GM19025 (cell line): Measurements from ENCODE around the gene CALCOCO2.
"Not testable (repeated sequence)": the region's sequence is repeated elsewhere in the genome, so short reads cannot be mapped to it uniquely, and the experiment has no call there.

Source experiments
- ATAC-seq: cut with Tn5 transposase; IDR thresholded peaks from one replicate; pipeline ENCODE4 v1.9.1; 2021; ENCODE audit warnings: mild to moderate bottlenecking, low read depth, moderate library complexity; ENCODE audit not compliant: unreplicated experiment

The CALCOCO2 gene

DNA sequence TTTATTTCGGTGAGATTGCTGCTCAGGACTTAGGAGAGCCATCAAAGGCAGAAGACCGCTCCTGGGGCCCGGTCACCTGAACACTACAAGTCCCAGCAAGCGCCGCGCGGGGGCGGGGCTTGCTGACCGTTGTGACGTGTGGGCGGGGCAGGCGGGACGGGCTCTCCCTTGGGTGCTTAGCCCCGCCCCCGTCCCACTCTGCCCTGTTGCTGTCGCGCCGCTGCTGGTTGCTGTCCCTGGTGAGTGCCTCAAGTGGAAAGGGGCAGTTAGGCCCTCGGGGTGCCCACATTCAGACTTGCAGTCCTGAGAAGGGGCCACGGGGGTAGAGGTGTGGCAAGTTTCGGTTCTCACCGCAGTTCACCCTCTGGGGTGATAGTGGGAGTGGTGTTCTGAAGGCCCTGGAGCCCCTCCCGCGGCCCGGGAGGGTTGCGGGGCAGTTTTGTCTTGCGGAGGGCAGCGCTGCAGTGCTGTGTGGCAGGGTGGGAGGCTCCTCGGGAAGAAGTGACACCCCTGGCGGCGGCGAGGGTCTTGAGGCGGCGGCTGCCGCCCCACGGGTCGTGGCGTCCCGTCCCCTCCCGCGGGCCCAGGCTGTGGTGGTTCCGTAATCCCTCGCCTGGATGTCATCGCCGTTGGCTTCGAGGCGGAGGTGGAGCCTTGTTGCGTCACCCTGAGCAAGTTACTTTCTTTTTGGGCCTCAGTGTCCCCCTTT, at the start of gene CALCOCO2:
Gene CALCOCO2 (plus strand): TSS at position 196 of the 709 bp plus-strand sequence. CDS start 10,673 bp downstream, outside the sequence.
- peak; percentile 90 for ATAC-seq

- no peak for ATAC-seq
Observed at GRCh38 chr17:48787828-48788227, 43.0 kb upstream of the CALCOCO2 start.

DNA sequence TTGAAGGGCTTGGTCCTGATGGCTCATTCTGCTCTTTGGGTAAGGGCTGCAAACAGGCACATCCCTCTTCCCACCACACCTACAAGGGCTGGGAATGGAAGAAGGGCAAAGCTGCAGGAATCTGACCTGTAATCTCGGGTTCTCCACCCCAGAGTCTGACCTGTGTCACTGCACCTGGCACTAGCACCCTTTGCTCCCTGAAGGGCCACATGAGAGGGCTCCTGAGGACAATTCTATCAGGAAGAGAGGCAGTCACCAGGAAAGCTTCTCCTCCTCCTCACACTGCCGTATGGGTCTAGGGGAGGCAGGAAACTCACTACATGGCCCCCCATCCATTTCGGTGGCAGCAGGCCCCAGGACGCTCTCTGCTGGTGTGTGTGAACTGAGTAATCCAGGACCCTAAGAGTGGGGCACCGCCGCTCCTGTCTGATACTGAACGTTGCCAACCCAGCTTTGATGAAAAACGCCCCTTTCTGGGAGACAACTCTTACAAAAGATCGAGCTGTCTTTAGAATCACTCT, 40.2 kb upstream of the CALCOCO2 start:
- no peak for ATAC-seq

DNA sequence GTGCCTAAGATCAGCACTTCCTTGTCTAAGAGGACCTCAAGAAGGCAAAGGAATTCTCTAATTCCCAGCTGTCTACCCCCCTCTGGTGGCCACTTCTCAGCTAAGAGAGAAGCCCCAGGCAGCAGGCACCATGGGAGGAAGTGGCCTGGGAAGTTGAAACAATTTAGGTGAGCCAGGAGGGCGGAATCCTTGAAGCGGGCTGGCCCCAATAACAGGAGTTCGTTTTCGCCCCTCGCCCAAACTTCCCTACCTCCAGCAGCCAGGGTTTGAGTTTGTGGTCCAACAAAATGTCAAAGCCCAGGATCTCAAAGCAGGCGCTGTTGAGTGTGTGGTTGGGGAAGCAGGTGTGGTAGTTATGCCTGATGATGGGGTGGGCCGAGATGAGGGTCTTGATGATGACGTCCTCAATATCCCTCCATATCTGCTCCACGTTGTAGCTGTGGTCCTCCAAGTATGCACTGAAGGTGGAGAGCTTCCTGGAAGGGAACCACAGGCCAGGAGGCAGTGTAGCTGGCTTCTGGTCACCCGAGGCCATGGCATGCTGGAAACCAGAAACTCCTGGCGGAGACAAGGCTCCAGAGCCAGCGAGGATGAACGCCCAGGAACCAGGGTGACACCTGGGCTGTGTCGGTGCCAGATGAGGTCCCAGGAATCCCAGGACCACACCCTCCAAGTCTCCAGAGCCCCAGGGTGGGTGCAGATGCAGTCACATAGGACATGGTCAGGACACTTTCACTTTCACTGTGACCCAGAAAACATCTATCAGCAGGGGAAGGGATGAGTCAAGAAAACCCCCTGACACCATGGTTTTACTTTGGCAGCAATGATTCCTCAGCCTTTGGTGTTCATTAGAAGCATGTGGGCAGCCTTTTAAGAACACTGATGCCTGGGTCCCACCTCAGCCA, 39.5 kb upstream of the CALCOCO2 start:
- no peak for ATAC-seq

- no peak for ATAC-seq
Observed at GRCh38 chr17:48792033-48792798, 38.6 kb upstream of the CALCOCO2 start.

DNA sequence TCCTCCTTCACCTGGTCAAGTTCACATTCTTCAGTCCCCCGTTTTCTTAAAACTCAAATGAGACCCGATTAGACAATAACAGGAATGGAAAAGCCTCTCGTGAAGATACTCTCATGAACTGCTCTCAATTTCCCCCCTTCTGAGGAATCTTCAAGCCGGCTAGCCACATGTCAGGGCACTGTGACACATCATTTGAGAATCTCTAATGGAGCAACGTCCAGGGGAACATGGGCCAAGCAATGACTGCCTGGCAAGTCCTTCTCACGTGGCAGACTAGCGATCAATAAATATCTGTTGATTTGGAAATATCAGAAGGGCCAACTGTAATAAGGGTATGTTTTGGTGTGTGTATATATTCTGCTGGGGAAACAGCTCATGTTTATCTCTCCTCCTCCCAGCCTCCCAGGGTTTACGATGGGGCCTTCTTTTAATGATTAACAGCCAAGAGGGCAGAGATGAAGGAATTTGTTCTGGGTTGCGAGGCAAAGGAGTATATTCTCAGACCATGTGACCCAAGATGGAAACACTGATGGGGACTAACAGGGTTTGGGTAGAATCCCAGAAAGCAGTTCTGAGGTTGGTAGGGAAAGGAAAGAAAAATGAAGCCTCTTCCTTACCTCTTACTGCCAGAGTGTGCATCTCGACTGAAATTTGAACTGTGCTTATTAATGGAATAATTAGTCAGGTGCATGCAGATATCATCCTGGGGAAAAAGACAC, 35.2 kb upstream of the CALCOCO2 start:
- ATAC-seq: no peak

GRCh38 chr17:48796163-48796522, 34.7 kb upstream of the CALCOCO2 start:
- not testable (repeated sequence) for ATAC-seq

- no peak for ATAC-seq
Observed at GRCh38 chr17:48799069-48799723, 31.6 kb upstream of the CALCOCO2 start.

DNA sequence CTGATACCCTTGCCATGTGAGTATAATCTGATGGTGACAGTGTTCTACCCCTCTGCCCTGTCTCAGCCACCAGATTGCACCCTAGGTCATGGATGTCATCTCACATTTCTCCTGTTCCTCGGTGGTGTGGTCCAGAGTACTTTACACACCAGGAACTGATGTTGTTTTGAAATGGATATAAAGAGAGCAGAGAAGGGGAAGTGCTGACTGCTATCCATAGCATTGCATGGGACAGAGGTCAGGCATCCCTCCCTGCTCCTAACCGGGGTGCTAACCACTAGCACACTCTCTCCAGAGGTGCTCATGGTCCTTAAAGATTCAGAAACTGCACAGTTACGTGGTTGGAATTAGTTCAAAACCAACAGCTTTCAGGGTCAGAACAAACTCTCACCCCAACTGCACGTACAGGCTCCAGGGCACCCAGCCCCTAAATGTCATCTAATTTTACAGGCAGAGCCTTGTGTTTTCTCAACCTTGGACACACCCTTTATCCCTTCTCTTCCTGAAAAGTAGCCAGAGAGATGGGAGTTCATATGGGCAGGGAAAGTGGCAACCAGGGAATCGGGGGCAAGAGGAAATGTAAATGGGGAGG, 30.1 kb upstream of the CALCOCO2 start:
- ATAC-seq: no peak

DNA sequence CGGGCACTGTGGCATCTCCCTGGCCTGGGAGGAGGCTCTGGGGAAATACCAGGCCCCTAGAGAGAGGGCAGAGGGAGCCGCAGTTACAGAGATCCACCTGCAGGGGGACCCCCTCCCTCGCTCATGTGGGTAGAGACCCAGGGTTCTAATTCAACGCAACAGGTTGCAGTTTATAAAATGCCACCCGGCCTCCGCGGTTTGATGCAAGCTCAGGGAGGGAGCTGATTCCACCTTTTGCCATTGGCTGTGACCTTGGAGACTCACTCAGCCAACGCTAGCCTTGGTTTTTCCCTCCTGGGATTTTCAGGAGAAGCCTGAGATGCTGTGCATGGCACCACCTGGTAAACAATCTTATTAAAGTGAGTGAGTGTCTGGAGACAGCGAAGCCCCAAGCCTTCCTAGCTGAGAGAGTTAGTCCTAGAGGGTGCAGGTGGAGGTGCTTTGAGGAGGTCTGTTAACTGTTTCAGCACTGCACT, 25.9 kb upstream of the CALCOCO2 start:
- ATAC-seq: no peak

DNA sequence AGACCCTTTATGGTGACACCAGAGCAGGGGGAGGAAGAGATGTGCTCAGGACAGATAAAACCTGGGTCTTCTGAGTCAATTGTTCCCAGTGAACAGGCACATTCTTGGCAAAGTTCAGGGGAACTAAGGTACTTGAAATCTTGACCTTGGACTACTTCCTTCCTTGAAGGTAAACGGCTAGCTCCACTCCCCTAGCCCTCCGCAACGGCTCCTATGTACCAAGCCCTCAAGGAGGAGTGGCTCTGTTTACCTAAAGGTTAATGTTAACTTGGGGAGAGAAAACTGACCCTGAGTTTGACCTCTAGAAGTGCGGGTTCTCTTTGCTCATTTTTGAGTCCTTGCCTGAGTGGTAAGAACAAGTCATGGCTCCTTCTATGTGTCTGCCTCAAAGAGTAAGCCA, 21.7 kb upstream of the CALCOCO2 start:
- ATAC-seq: no peak

- ATAC-seq: no peak
Observed at GRCh38 chr17:48812001-48812400, 18.8 kb upstream of the CALCOCO2 start.

DNA sequence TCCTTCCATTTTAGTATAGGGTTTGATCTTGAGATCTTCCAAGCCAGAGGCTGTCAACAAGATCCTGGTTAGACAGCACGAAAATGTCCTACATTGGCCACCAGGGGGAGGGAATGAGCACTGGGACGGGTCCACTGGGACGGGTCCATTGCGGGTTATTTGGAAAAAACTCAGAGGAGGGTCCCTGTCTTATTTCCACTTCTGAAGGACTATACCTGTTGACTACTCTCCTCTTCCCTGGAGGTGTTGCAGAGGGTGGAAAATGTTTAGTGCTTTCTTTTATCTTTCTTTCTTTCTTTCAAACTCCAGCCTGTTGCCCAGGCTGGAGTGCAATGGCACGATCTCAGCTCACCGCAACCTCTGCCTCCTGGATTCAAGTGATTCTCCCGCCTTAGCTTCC, 16.3 kb upstream of the CALCOCO2 start:
- no peak for ATAC-seq

GRCh38 chr17:48815311-48815710, 15.5 kb upstream of the CALCOCO2 start:
- no peak for ATAC-seq

- no peak for ATAC-seq
Observed at GRCh38 chr17:48816438-48816773, 14.4 kb upstream of the CALCOCO2 start.

DNA sequence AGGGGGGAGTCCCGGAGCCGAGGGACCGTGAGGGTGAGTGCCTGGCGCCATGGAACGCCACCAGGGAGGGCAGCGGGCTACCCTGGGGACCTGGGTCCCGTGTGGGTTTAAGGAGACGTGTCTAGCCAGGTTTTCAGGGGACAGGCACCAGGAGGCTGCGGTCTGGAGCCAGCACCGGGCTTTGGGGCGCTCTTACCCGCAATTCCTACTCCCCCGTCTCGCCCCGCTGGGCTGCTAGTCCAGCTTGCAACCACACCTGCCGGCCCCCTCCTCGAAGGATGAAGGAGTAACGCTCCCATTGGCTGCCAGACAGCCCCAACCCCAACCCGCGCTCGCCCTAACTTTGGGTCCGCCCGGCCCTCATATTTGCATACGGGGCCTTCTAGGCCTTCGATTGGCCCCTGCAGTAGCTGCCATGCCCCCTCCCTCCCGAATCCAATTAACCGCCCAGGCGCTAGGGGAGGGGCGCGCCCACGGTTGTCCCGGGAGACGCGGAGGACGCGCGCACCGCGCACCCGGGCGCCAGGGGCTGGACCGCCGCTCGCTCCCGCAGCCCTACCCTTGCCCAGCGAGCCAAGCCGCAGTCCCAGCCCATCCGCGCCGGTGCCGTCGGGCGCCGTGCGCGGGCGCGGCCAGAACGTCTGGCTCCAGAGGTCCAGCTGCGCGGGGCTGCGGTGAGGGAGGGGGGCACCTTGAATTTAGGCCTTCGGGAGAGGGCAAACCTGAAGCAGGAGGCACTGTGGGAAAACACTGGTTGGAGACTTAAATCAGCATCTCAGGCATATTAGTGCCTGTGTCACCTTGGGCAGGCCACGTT, 13.9 kb upstream of the CALCOCO2 start, which contains the start of gene TTLL6:
Gene TTLL6 (minus strand): TSS at position 456 of the 817 bp plus-strand sequence. CDS start 157 bp downstream, at position 299.
- ATAC-seq: peak; percentile 60

DNA sequence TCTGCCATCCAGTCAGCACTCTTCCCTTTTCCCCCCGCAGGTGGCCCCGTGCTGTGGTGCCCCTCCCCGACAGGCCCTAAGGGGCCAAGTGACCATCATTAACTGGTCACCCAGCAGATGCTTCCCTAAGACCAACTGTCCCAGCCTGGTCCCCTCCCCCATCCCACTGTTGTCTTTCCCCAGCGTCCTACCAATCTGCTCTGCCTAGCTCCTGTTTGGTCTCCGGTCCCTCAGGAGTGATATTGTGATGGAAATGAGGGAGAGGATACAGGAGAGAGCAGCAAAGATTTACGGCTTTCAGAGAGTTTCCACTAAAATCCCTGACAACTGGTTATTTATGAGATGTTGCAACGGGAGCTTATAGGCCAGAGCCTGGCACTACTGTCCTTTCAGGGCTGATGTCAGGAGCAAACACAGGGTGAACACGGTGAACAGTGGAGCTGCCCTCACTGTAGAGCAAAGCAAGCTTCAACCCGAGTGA, 12.4 kb upstream of the CALCOCO2 start:
- no peak for ATAC-seq

- ATAC-seq: no peak
Observed at GRCh38 chr17:48819466-48819865, 11.4 kb upstream of the CALCOCO2 start.
